ENCODE results near the gene CRY2.

- TF ChIP-seq MAX (IDR thresholded peaks at IDR 0.05) (no peak), REST (IDR thresholded peaks at IDR 0.05; ENCODE audit: low read depth) (no peak), CREB1 (IDR thresholded peaks at IDR 0.05; ENCODE audit: low read depth) (no peak), RAD21 (IDR thresholded peaks at IDR 0.05; ENCODE audit: low read depth) (no peak), FOXM1 (IDR thresholded peaks at IDR 0.05; ENCODE audit: borderline replicate concordance, low read depth) (no peak), CEBPB (IDR thresholded peaks at IDR 0.05) (no peak), YY1 (IDR thresholded peaks at IDR 0.05; ENCODE audit: low read depth) (no peak), TAF1 (IDR thresholded peaks at IDR 0.05; ENCODE audit: low read depth) (no peak), NFIC (IDR thresholded peaks at IDR 0.05) (no peak), TCF12 (IDR thresholded peaks at IDR 0.05; ENCODE audit: low read depth) (no peak), EP300 (IDR thresholded peaks at IDR 0.05; ENCODE audit: borderline replicate concordance) (no peak)
Observed at GRCh38 chr11:45927332-45927683, 80.0 kb downstream of the CRY2 start.
